Stomach (tissue), 9 donors: Measurements from ENCODE around the gene VILL. TPM values are rescaled to one million over a fixed set of nuclear protein-coding genes. Genes with fewer than 3 reads are reported as not detected.

Source experiments
- DNase-seq, 2 donors: peaks; one replicate each; pipeline versions ENCODE4 v3.0.0 to v3.0.0-alpha.2; 2013 to 2019
- H3K27ac ChIP-seq, 5 donors: fragments of 200-600 bp in 4 of 5; sonication (generic) in 4 of 5; one replicate each; pipeline ENCODE4 v1.5.1; 2013 to 2019; ENCODE audit warnings: mild to moderate bottlenecking in 1 of 5, moderate library complexity in 1 of 5
- H3K27me3 ChIP-seq, 3 donors: fragments of 200-600 bp; sonication (generic); one replicate each; pipeline ENCODE4 v1.5.1; 2017 to 2019; ENCODE audit warnings: mixed run types in 1 of 3
- H3K36me3 ChIP-seq, 4 donors: fragments of 200-600 bp; sonication (generic); 1 replicate in 3 of 4; 2 replicates in 1 of 4; pipeline ENCODE4 v1.5.1; 2016 to 2019
- H3K4me1 ChIP-seq, 4 donors: fragments of 200-600 bp; sonication (generic); one replicate each; pipeline ENCODE4 v1.5.1; 2016 to 2019
- H3K4me3 ChIP-seq, 4 donors: fragments of 200-600 bp; sonication (generic) in 3 of 4; one replicate each; pipeline ENCODE4 v1.5.1; 2016 to 2019; ENCODE audit warnings: mild to moderate bottlenecking in 1 of 4
- H3K9me3 ChIP-seq, 4 donors: fragments of 200-600 bp; sonication (generic); one replicate each; pipeline ENCODE4 v1.5.1; 2016 to 2019
- CTCF ChIP-seq, 7 experiments: fragments of 450-650 bp in 4 of 7; fragments of 200-600 bp in 3 of 7; sonication (generic) in 3 of 7; IDR thresholded peaks; one replicate each; pipeline ENCODE4 v1.5.1; 2016 to 2019; ENCODE audit warnings: antibody characterized with exemption in 7 of 7, control low read depth in 2 of 7, mild to moderate bottlenecking in 1 of 7
- EP300 ChIP-seq: sonication (generic); formaldehyde crosslinking; IDR thresholded peaks from one replicate; pipeline ENCODE4 v1.6.1; 2017; ENCODE audit warnings: antibody characterized with exemption
- POLR2A ChIP-seq, 4 donors: fragments of 450-650 bp; IDR thresholded peaks; one replicate each; pipeline ENCODE4 v1.6.1; 2016; ENCODE audit warnings: antibody characterized with exemption in 4 of 4, control low read depth in 2 of 4, mild to moderate bottlenecking in 1 of 4, moderate library complexity in 1 of 4
- POLR2AphosphoS5 ChIP-seq, 3 donors: sonication (generic); formaldehyde crosslinking; IDR thresholded peaks; one replicate each; pipeline ENCODE4 v1.6.1; 2016; ENCODE audit warnings: antibody characterized with exemption in 3 of 3
- WGBS, 5 donors: extraction: QIAGEN DNeasy Blood & Tissue Kit in 3 of 5; methylation state at CpG; one replicate each; pipeline versions ENCODE4 v1.1.5 to v1.1.7; 2013 to 2018; 5-methylcytosine and 5-hydroxymethylcytosine counted together
- intact Hi-C: fragments of 100-400 bp; cut with DNase I; formaldehyde crosslinking; loops from one replicate; pipeline ENCODE4 v1.15.1; 2023; ENCODE audit warnings: low total_unique reads
- polyA plus RNA-seq, 3 donors: library from polyadenylated mRNA; stranded (reverse); fragments of 200-250 nt; gene quantifications; one replicate each; pipeline ENCODE4 v1.2.3, GENCODE V29; 2013
- total RNA-seq, 5 donors: library from RNA; depleted of rRNA; stranded (reverse); fragments of >200 nt; gene quantifications; one replicate each; pipeline versions ENCODE4 v1.1.0 to v1.2.3, GENCODE V29; 2014 to 2016
- donor health status: healthy with polysubstance abuse.
- donor health status: Bipolar disorder and iron deficiency.
- donor health status: healthy.

VILL gene
- total and polyA plus RNA-seq, 8 donors = 24.1 to 202 (median 84.2) TPM

GRCh38 chr3:37981348-37981664 lies 9.3 kb upstream of the VILL start:
- Histone ChIP-seq H3K4me1 (peaks cover 12 to 20% (median 16%) of the 10 kb centered on the region in 4 donors), H3K27ac (no peak overlapping the region), H3K27me3 (no peaks in the 10 kb centered on the region), H3K9me3 (no peaks in the 10 kb centered on the region), H3K36me3 (peaks cover 21 to 61% (median 52%) of the 10 kb centered on the region in 4 donors), H3K4me3 (no peak overlapping the region)
- intact Hi-C loops = no loop called here
- 86 to 100% (median 93%) methylated on average over 2 of the region's 2 CpGs for WGBS, 5 donors
- no peak for TF ChIP-seq EP300
- DNase-seq = no peak

DNA sequence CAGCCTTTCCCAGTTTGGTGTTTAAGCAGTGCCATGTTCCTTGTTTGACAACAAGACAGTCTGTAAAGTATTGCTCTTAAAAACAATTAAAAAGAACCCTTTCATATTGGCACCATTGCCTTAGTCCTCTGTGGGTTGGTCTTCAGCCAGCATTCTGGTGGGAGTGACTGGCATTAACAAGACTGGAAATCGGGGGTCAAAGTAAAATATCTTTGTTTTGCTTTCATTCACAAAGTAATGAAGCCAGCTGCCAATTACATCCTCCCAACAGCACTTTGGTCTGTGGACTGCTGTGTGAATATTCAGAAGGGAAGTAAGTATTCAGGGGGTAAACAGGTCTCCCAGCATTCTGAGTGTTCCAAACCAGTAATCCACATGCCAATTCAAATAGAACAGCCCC lies 8.3 kb upstream of the VILL start:
- WGBS, 5 donors = 26 to 57% (median 37%) methylated on average over 1 of the region's 1 CpG
- H3K9me3 ChIP-seq = no peaks in the 10 kb centered on the region

GRCh38 chr3:37984051-37984450 lies 6.5 kb upstream of the VILL start:
- H3K27me3 ChIP-seq = no peaks in the 10 kb centered on the region
- no peaks in the 10 kb centered on the region for H3K9me3 ChIP-seq
- H3K27ac ChIP-seq = peak overlapping the region in 1 of 5 donors; percentile 92
- DNase-seq = no peak
- H3K4me3 ChIP-seq = no peak overlapping the region
- intact Hi-C loops = no loop called here
- TF ChIP-seq EP300 (no peak), CTCF (IDR thresholded peaks at IDR 0.05) (no peak), POLR2A (IDR thresholded peaks at IDR 0.05) (no peak), POLR2AphosphoS5 (IDR thresholded peaks at IDR 0.05) (no peak)
- peaks cover 16 to 47% (median 35%) of the 10 kb centered on the region in 4 donors for H3K36me3 ChIP-seq
- H3K4me1 ChIP-seq = peaks cover 20 to 40% (median 33%) of the 10 kb centered on the region in 4 donors
- 71 to 83% (median 71%) methylated on average over 7 of the region's 7 CpGs for WGBS, 5 donors

More for the DNA sequence above, 8.3 kb upstream of the VILL start:
- intact Hi-C loops = no loop called here
- Histone ChIP-seq H3K36me3 (peaks cover 16 to 51% (median 42%) of the 10 kb centered on the region in 4 donors), H3K4me1 (peaks cover 20 to 29% (median 23%) of the 10 kb centered on the region in 4 donors), H3K4me3 (no peak overlapping the region), H3K27ac (no peak overlapping the region), H3K27me3 (no peaks in the 10 kb centered on the region)
- no peak for TF ChIP-seq POLR2A (IDR thresholded peaks at IDR 0.05)
- no peak for TF ChIP-seq EP300
- TF ChIP-seq POLR2AphosphoS5 (IDR thresholded peaks at IDR 0.05) = no peak
- no peak for TF ChIP-seq CTCF (IDR thresholded peaks at IDR 0.05)
- DNase-seq = no peak

DNA sequence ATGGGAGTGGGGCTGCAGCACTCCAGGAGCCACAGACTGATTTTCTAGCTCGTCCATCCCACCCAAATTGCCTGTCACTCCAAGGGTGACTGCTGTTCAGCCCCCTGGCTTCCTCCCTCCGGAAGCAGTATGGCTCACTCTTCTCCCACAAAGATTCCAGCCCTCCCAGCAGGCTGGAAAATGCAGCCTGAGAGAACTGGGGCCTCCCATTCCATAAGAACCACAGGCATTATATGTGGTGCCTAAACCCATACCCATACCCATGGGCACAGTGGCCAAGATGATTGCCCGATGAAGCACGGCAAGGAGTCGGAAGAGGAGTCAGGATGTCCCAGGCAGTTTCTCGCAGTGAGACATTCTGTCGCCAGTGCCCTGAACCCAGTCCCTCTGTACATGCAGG lies 6.0 kb upstream of the VILL start:
- peaks cover 20 to 46% (median 34%) of the 10 kb centered on the region in 4 donors for H3K4me1 ChIP-seq

DNA sequence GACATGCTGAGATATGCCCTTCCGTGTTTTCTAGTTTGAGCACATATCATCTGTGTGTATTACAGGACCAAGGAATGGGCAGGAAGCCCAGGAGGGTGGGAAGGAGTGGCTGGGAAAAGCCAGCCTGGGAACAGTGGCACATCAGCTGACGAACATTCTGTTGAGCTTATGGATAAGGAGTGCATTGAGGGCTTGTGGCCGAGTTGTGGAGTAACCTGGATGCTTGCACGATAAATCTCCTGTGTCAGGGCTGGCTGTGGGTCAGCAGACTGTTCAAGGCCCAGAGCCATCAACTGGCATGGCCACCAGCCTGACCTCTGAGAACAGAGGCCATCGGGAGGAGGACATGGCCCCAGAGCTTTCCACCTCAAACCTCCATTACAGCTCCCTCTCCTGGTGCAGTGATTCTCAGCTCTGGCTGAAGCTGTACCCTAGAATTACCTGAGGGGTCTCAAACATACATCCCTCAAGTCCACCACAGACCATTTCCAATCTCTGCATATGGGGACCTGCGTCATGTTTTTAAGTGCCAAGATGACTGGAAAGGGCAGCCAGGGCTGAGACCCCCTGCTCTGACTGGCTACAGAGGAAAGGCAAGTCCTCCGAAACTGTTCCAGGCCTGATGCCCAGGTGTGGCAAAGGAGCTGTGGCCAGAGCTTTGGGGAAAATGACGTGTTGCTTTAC lies 4.8 kb upstream of the VILL start:
- H3K27ac ChIP-seq = peak overlapping the region; percentile 86 to 92 (median 90)
- peak; percentile 82 to 94 for DNase-seq
- intact Hi-C loops = no loop called here

More for the DNA sequence above, 6.0 kb upstream of the VILL start:
- Histone ChIP-seq H3K27me3 (no peaks in the 10 kb centered on the region), H3K9me3 (no peaks in the 10 kb centered on the region), H3K4me3 (no peak overlapping the region), H3K27ac (peak overlapping the region; percentile 86 to 92 (median 90)), H3K36me3 (peaks cover 16 to 47% (median 35%) of the 10 kb centered on the region in 4 donors)
- intact Hi-C loops = no loop called here
- 84 to 94% (median 87%) methylated on average over 7 of the region's 7 CpGs for WGBS, 5 donors
- TF ChIP-seq POLR2AphosphoS5 (IDR thresholded peaks at IDR 0.05) = no peak
- DNase-seq = no peak

More for the DNA sequence above, 4.8 kb upstream of the VILL start:
- H3K36me3 ChIP-seq = peaks cover 11 to 38% (median 27%) of the 10 kb centered on the region in 4 donors
- peak overlapping the region in 1 of 4 donors; percentile 29 for H3K4me3 ChIP-seq
- TF ChIP-seq CTCF (IDR thresholded peaks at IDR 0.05) (peak in 1 of 7 experiments; percentile 29), EP300 (no peak), POLR2A (IDR thresholded peaks at IDR 0.05) (no peak), POLR2AphosphoS5 (IDR thresholded peaks at IDR 0.05) (peak; percentile 16 to 88 (median 87))
- WGBS, 5 donors = 39 to 56% (median 49%) methylated on average over 8 of the region's 8 CpGs
- no peaks in the 10 kb centered on the region for H3K9me3 ChIP-seq
- peaks cover 20 to 49% (median 41%) of the 10 kb centered on the region in 4 donors for H3K4me1 ChIP-seq
- H3K27me3 ChIP-seq = no peaks in the 10 kb centered on the region
